22Rv1 (cell line): ENCODE measurements around the gene STAC.
A peak's percentile ranks its signal among the peaks of the same experiment; 100 is the strongest.

Experiments used
- H3K27ac ChIP-seq: fragments of 450-650 bp; 2 replicates; pipeline ENCODE4 v1.5.1; 2017
- CTCF ChIP-seq: fragments of 450-650 bp; IDR thresholded peaks from 2 replicates; pipeline ENCODE4 v1.5.1; 2017; ENCODE audit warnings: mild to moderate bottlenecking
- ZFX ChIP-seq: fragments of 450-650 bp; IDR thresholded peaks from 2 replicates; pipeline ENCODE4 v1.6.1; 2017; ENCODE audit warnings: antibody characterized with exemption, borderline replicate concordance

STAC gene, protein sequence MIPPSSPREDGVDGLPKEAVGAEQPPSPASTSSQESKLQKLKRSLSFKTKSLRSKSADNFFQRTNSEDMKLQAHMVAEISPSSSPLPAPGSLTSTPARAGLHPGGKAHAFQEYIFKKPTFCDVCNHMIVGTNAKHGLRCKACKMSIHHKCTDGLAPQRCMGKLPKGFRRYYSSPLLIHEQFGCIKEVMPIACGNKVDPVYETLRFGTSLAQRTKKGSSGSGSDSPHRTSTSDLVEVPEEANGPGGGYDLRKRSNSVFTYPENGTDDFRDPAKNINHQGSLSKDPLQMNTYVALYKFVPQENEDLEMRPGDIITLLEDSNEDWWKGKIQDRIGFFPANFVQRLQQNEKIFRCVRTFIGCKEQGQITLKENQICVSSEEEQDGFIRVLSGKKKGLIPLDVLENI

DNA sequence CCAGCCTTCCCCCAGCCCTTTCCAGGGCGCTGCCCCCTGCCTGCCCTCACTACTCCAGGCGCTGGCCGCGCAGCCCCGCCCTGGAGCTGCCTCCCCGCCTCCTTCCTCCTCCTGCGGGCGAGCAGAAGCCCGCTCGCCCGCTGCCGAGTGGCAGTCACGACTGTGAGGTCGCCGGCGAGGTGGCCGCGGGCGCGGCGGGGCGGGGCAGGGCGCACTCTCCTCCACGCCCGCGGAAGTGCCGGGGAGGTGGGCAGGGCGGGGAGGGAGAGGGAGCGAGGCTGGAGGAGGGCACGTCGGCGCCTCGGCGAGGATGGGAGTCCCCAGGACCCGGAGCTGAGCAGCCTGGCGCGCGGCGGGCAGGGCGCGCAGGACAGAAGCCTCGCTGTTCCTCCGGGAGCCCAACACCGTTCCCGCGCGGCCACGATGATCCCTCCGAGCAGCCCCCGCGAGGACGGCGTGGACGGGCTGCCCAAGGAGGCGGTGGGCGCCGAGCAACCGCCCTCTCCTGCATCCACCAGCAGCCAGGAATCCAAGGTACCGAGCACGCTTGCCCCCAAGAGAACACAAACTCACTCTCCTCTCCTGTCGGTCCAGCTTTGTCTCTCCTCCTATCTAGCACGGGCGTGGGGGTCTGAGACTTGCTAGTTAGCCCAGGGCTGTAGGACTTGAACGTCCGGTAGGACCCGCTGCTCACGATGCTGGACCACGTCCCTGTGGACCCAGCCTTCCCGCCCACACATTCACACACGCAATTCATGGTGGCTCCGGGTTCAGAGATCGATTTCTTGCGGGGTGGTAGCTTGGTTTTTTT lies at the start of gene STAC:
Gene STAC, plus strand, starts transcription at position 284 of the 811 bp plus-strand sequence. Its CDS starts 140 bp downstream, at position 424.
- TF ChIP-seq CTCF (no peak), ZFX (no peak)
- H3K27ac ChIP-seq, result no peak within 1 kb of the TSS

DNA sequence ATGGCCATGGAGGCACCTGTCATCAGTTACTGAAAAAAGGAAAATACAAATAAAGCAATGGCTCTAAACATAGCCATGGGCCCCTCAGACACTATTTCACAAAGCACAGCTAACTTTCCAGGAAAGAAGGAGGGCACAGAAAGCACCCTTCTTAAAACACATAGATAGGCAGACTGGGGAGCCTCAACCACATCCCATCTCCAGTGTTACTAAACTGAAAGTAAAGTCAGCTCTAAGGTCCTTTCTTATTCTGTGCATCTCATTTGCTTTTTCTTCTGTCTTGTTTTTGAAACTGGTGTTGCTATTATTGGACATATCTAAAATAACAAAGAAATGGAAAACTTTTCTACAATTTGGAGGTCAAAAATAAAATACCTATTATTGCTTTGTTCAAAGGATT lies 48.2 kb upstream of the STAC start:
- no peak overlapping the region for H3K27ac ChIP-seq
- no peak for TF ChIP-seq CTCF
- no peak for TF ChIP-seq ZFX

- TF ChIP-seq CTCF (no peak), ZFX (no peak)
- H3K27ac ChIP-seq, result no peak overlapping the region
Measured at GRCh38 chr3:36362216-36362615, 18.1 kb upstream of the STAC start.

DNA sequence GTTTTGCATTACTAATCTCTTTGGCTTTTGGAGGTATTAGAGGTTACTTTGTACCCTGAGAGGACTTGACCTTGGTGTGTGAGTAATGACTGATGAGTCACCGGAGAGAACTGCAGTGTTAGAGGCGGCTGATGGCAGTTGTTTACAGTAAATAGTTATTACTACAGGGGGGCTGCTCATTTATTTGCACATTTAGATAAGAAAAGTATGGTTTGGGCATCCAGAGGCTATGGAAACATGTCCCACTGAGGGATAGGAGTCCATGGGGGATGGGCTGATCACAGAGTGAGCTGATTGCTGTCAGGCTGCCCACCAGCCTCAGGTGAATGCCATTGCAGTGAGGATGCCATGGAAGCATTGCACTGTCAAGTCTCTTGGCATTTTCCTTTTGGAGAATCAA lies 17.3 kb upstream of the STAC start:
- TF ChIP-seq ZFX (no peak), CTCF (no peak)
- H3K27ac ChIP-seq, result no peak overlapping the region

DNA sequence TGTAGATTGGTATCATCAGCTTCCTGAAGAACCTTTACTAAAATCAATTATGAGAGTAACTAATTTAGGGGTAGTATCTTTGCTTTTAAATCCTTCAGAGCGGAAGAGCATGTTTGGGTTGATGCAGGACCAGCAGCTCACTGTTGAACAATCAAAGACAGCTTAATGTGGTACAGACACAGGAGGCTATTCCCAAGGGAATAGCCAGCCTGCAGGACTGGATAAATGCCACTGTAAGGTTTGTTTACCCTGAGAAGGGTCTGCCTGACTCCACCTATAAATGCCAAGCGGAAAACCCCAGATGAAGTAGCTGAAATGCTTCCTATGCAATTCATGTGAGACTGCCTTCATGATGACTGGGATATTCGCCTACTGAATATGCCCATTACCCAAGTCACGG lies 16.0 kb upstream of the STAC start:
- no peak overlapping the region for H3K27ac ChIP-seq
- TF ChIP-seq ZFX, result no peak
- TF ChIP-seq CTCF, result no peak

DNA sequence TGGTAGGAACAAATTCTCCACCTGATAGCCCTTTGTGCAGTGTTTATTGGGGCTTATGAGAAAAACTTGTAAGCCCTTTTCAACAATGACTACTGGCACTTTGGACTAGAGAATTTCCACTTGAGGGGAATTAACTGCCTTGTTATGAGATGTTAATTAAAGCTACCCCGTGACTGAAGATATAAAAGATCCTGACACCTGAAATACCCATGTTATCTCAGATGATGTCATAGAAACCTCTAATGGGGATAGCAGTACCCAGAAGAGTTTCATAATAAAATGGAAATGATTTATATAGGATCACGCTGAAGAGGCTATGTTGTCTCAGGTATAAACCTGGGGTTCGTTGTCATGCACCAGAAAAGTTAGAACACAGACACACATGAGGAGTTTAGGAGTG lies 14.5 kb upstream of the STAC start:
- TF ChIP-seq CTCF, result no peak
- no peak for TF ChIP-seq ZFX

GRCh38 chr3:36366308-36366707 lies 14.0 kb upstream of the STAC start:
- peak overlapping the region; percentile 38; the same call in 1 of the 2 replicates for H3K27ac ChIP-seq
- no peak for TF ChIP-seq CTCF
- TF ChIP-seq ZFX, result no peak

More for the DNA sequence above, 14.5 kb upstream of the STAC start:
- H3K27ac ChIP-seq, result no peak overlapping the region
